Activated CD8-positive, alpha-beta T cell treated with anti-CD3 and anti-CD28 coated beads, Interleukin-2, amount 10 ng/mL, durations not matched to agents 7 days and 5 days (primary cell): ENCODE measurements around the gene CEP83. TPM values are rescaled to one million over a fixed set of nuclear protein-coding genes. Genes with fewer than 3 reads are reported as not detected.

Experiments used
- ATAC-seq: fragments of 150-1000 bp; cut with Tn5 transposase; one replicate; pipeline ENCODE4 v1.10.0; 2021; ENCODE audit warnings: moderate library complexity
- CTCF ChIA-PET: fragments of 350-600 bp; sonication (Branson Sonifier 250); formaldehyde crosslinking; loops from one replicate; lab custom pipeline; 2021; ENCODE audit warnings: antibody characterized with exemption; lab: Charles Lee
- POLR2A ChIA-PET: fragments of 350-600 bp; sonication (Branson Sonifier 250); formaldehyde crosslinking; loops from one replicate; lab custom pipeline; 2021; ENCODE audit warnings: antibody characterized with exemption; lab: Charles Lee
- DNase-seq: peaks from one replicate; pipeline ENCODE4 v3.0.0-alpha.2; 2020
- H3K27ac Mint-ChIP-seq: one replicate; pipeline ENCODE4 v1.8.0; 2021; ENCODE audit warnings: mild to moderate bottlenecking, mixed read lengths
- H3K27me3 Mint-ChIP-seq: one replicate; pipeline ENCODE4 v1.8.0; 2021; ENCODE audit warnings: low read depth, mixed read lengths
- H3K36me3 Mint-ChIP-seq: one replicate; pipeline ENCODE4 v1.8.0; 2021; ENCODE audit warnings: low read depth, mixed read lengths
- H3K4me1 Mint-ChIP-seq: one replicate; pipeline ENCODE4 v1.8.0; 2021; ENCODE audit warnings: low read depth, mixed read lengths
- H3K4me3 Mint-ChIP-seq: one replicate; pipeline ENCODE4 v1.8.0; 2021; ENCODE audit warnings: mild to moderate bottlenecking, mixed read lengths
- H3K9me3 Mint-ChIP-seq: one replicate; pipeline ENCODE4 v1.8.0; 2022; ENCODE audit warnings: mixed read lengths; ENCODE audit not compliant: insufficient read depth
- total RNA-seq, 2 experiments: library from RNA; stranded (reverse); gene quantifications; one replicate each; pipeline ENCODE4 v1.2.3, GENCODE V29; 2021

Gene CEP83
- total RNA-seq, 2 experiments from 2014 or later = 23.4 to 23.9 TPM

DNA sequence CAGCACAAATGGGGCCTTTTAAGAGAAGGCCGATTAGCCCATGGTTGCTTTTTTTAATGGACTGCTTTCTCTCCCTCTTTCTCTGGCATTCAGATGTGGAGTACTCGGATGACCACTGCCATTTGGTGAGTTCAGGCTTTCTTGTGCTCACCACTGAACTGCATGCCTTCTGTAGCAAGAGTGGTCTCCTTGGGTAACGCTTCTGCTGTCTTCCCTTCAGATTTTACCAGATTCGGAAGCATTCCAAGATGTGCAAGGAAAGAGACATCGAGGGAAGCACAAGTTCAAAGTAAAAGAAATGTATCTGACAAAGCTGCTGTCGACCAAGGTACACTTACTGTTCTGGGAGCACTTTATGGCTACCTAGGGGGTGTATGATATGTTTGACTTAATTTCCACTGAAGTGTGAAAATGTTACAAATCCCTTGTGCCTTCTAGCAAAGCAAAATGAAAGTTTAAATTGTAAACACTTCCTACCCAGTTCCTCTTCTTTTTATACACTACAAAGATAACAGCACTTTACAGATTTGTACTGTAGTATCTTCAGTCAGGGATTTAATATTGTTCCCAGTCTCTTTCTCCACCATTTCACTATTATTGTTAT, 162.5 kb downstream of the CEP83 start:
- POLR2A ChIA-PET = no interaction called here
- CTCF ChIA-PET = no interaction called here
- no peak overlapping the region for H3K27ac Mint-ChIP-seq
- no peak for ATAC-seq
- H3K4me3 Mint-ChIP-seq = no peak overlapping the region
- peaks cover 67% of the 10 kb centered on the region for H3K36me3 Mint-ChIP-seq
- no peaks in the 10 kb centered on the region for H3K27me3 Mint-ChIP-seq
- H3K9me3 Mint-ChIP-seq = no peaks in the 10 kb centered on the region
- DNase-seq = no peak
- peaks cover 5% of the 10 kb centered on the region for H3K4me1 Mint-ChIP-seq

DNA sequence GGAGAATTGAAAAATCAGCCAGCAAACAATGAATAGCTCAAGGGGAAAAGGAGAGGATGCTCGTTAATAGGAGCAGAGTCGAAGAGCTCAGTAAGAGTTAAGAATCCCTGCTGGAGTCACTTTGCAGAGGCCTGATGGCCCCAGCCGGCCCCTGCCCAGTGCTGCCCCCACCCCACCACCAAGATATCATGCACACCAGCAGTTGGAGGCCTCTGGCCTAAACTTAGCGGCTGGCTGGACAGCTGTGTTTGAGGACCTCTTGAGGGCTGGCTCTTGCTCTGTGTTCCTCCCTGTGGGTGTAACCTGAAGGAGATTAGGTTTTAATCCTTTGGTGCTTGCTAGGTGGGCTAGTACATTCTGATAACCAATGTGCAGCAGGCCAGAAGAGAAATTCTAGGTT, 169.3 kb downstream of the CEP83 start:
- ATAC-seq (no peak), DNase-seq (no peak)
- Mint-ChIP-seq H3K9me3 (no peaks in the 10 kb centered on the region), H3K4me3 (no peak overlapping the region), H3K27me3 (no peaks in the 10 kb centered on the region), H3K27ac (no peak overlapping the region), H3K4me1 (peaks cover 5% of the 10 kb centered on the region), H3K36me3 (peaks cover 51% of the 10 kb centered on the region)
- ChIA-PET CTCF (no interaction called here), POLR2A (no interaction called here)

DNA sequence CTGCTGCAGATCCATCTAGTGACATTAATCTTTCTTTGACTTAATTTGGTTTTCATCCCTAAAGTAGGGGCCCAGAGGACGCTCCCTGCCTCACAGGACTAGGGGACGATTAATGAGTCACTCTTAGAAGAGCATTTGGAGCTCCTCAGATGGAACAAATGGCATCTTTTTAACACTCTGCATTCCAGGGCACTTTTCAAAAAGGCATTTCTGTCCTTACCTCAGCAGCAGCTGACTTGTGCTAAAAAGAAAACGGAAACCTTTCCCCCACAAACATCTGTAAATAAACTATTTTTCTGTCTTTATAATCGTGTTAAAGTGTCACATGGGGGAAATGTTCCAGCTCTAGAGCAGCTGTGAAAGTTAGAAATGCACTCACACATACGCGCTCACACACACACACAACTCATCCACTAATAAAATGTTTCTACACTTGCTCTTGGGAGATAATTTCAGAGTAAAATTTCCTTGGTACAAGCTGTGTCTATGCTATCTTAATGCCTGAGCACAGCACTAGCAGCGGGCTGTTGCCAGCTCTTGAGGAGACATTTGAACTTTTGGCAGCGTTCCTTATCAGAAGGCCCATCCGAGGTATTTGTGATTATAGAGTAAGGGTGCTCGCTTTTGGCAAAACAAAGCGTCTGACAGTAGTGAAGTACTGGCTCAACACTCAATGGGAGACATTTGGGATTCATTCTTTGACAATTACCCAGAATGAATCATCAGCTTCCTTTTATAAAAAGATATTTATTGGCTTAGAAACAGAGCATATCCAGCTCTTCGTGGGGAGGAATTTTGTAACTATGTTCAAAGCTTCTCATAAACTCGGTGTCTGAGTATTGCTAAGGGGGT, 170.0 kb downstream of the CEP83 start:
- no peak overlapping the region for H3K4me3 Mint-ChIP-seq
- H3K36me3 Mint-ChIP-seq = peaks cover 50% of the 10 kb centered on the region

DNA sequence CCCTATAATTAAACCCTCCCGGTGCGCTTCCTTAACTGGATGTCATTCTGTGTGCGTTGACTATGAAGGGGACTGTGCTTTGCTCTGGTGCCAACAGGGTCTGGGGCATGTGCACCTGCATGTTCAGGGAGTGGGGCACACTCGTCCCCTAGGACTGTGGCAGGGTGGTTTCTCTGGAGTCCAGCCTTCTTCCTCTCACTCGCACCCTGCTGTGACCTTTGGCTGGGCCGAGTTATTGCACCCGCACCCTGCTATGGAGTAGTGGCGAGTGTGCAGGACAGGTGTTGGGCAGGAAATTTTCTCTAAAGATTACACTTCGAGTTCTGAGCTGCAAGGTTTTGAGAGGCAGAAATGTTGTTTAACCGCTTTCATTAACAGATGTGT, 172.4 kb downstream of the CEP83 start:
- CTCF ChIA-PET = no interaction called here
- no peak for ATAC-seq
- H3K36me3 Mint-ChIP-seq = peaks cover 62% of the 10 kb centered on the region

More for the DNA sequence above, 170.0 kb downstream of the CEP83 start:
- ATAC-seq (no peak), DNase-seq (no peak)
- peaks cover 3% of the 10 kb centered on the region for H3K4me1 Mint-ChIP-seq
- H3K9me3 Mint-ChIP-seq = no peaks in the 10 kb centered on the region
- no peaks in the 10 kb centered on the region for H3K27me3 Mint-ChIP-seq
- POLR2A ChIA-PET = no interaction called here
- CTCF ChIA-PET = interaction anchor here (1.0 to 1.1 kb wide), 2 partner anchors 27 to 133 kb away, joined by 3 read pairs; no protein-coding TSS in a partner anchor
- H3K27ac Mint-ChIP-seq = no peak overlapping the region

DNA sequence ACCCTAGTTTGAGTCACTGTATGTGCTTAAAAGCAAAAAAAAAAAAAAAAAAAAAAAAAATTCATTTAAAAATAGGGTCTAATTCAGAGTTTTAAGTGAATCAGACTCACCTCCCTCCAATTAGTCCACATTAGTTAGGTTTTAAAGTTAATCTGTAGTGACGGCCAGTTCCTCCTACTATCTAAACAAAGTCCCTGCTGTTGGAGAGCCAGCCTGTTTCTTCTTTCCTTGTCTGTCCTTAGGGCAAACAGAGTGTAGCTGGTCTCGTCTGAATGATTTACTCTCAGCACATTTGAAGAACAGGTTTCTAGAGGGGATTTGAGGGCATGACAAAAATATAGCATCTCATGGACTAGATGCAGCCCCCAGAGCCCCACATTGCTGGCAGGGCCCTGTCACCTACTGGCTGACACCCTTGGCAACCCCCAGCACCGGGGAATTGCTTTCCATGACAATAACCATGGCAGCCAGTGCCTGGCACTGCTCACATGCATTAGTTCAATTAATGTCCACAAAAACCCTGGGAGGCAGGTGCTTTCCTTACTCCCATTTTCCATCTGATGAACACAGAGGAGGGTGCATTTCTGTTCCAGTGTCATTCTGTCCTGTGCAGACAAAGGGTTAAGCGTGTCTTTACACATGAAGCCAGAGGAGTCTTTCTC, 173.0 kb downstream of the CEP83 start:
- ATAC-seq (no peak), DNase-seq (no peak)
- Mint-ChIP-seq H3K4me3 (no peak overlapping the region), H3K4me1 (peaks cover 21% of the 10 kb centered on the region), H3K27ac (no peak overlapping the region), H3K9me3 (no peaks in the 10 kb centered on the region), H3K27me3 (no peaks in the 10 kb centered on the region), H3K36me3 (peaks cover 64% of the 10 kb centered on the region)
- POLR2A ChIA-PET = no interaction called here
- CTCF ChIA-PET = no interaction called here

More for the DNA sequence above, 172.4 kb downstream of the CEP83 start:
- Mint-ChIP-seq H3K4me1 (peaks cover 16% of the 10 kb centered on the region), H3K4me3 (no peak overlapping the region), H3K27me3 (no peaks in the 10 kb centered on the region), H3K27ac (no peak overlapping the region), H3K9me3 (no peaks in the 10 kb centered on the region)
- no peak for DNase-seq
- POLR2A ChIA-PET = no interaction called here

DNA sequence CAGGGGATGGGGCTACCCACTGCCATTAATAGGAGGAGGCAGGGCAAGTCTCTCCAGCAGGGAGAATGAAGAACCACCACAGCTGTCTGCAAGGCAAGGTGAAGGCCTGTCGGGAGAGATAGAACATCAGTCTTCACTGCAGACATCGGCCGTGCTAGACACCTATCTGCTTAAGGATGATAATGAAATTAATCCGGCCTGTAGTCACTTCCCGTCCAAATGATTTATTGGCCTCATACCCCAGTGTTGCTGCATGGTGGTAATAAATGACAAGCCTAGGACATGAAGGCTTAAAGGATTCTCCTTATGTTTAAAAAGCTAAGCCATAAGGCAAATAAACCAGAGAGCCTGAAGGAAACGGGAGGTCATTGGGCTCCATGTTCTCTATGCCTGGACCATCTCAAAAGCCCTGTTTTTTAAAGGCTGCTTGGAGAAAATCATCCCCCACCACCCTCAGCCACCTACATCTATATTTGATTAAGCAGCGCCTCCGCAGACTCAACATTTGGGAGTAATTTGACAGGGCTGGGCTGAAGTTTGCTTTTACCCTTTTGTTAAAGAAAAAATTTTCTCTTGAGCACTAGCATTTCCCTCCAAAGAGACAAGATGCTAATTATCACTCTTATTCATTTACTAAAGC, 173.6 kb downstream of the CEP83 start:
- ChIA-PET POLR2A (no interaction called here), CTCF (no interaction called here)
- H3K27ac Mint-ChIP-seq = no peak overlapping the region
- no peaks in the 10 kb centered on the region for H3K27me3 Mint-ChIP-seq
- H3K4me3 Mint-ChIP-seq = no peak overlapping the region
- no peak for ATAC-seq
- no peak for DNase-seq
- H3K9me3 Mint-ChIP-seq = no peaks in the 10 kb centered on the region
- peaks cover 63% of the 10 kb centered on the region for H3K36me3 Mint-ChIP-seq
- peaks cover 23% of the 10 kb centered on the region for H3K4me1 Mint-ChIP-seq

DNA sequence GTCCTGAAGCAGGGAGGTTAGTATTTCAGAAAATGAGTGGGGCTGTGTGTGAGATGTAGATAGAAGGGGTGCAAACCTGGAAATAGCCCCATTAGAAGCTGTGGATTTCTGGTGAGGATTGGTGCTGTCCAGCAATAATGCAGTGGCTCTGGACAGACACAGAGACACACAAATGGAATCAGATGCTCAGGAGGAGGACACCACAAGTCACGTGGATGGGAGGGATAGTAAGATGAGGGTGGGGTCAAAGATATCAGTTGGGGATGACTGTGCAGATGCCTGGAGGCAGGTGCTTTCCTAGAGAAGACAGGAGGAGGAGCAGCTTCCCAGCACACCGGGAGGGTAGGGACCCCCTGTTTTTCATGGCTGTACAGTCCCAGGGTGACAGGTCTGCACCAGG, 174.8 kb downstream of the CEP83 start:
- H3K4me1 Mint-ChIP-seq = peaks cover 23% of the 10 kb centered on the region
- DNase-seq (no peak), ATAC-seq (no peak)
- ChIA-PET POLR2A (no interaction called here), CTCF (no interaction called here)
- H3K4me3 Mint-ChIP-seq = no peak overlapping the region
- H3K9me3 Mint-ChIP-seq = no peaks in the 10 kb centered on the region
- H3K27ac Mint-ChIP-seq = no peak overlapping the region
- H3K36me3 Mint-ChIP-seq = peaks cover 66% of the 10 kb centered on the region
- H3K27me3 Mint-ChIP-seq = no peaks in the 10 kb centered on the region

DNA sequence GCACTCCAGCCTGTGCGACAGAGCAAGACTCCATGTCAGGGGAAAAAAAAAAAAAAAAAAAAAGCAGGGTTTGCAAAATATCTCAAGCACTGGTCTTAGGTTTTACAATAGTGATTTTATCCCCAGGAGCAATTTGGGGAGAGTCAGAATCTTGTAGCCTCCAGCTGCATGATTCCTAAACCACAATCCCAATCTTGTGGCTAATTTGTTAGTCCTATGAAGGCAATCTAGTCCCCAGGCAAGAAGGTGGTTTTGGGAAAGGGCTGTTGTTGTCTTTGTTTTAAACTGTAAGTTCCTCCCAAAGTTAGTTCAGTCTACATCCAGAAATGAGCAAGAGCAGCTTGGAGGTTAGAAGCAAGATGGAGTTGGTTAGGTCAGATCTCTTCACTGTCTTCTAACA, 175.6 kb downstream of the CEP83 start:
- Mint-ChIP-seq H3K9me3 (no peaks in the 10 kb centered on the region), H3K36me3 (peaks cover 64% of the 10 kb centered on the region), H3K4me1 (peaks cover 23% of the 10 kb centered on the region), H3K27ac (peak overlapping the region; percentile 22), H3K27me3 (no peaks in the 10 kb centered on the region), H3K4me3 (no peak overlapping the region)
- DNase-seq (no peak), ATAC-seq (no peak)
- ChIA-PET CTCF (no interaction called here), POLR2A (interaction anchor here (1.9 kb wide), 1 partner anchor 13 kb away, joined by 5 read pairs; no protein-coding TSS in a partner anchor)

DNA sequence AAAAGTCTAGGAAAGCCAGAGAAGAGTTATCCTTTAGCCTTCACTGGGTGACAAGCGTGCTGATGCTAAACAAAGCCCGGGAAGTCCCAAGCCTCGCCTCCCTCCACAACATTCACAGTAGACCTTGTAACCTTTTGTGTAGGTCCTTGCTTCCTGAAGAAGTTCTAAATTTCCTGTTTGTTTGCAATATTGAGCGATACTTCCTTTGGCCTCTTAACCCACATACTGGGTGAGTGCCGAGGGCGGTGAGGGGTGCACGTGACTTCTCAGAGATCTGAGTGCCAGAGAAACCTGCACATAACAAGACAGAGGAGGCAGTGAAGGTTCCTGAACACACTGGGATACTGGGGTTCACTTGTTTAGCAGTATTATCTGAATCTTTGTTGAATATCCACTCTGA, 177.0 kb downstream of the CEP83 start:
- Mint-ChIP-seq H3K27ac (peak overlapping the region; percentile 60), H3K4me3 (peak overlapping the region; percentile 24), H3K27me3 (no peaks in the 10 kb centered on the region), H3K36me3 (peaks cover 63% of the 10 kb centered on the region), H3K4me1 (peaks cover 23% of the 10 kb centered on the region), H3K9me3 (no peaks in the 10 kb centered on the region)
- CTCF ChIA-PET = no interaction called here
- peak; percentile 59 for DNase-seq
- POLR2A ChIA-PET = interaction anchor here (1.4 to 1.9 kb wide), 2 partner anchors 12 to 20 kb away, joined by 3 to 5 read pairs; no protein-coding TSS in a partner anchor
- ATAC-seq = peak; percentile 74

DNA sequence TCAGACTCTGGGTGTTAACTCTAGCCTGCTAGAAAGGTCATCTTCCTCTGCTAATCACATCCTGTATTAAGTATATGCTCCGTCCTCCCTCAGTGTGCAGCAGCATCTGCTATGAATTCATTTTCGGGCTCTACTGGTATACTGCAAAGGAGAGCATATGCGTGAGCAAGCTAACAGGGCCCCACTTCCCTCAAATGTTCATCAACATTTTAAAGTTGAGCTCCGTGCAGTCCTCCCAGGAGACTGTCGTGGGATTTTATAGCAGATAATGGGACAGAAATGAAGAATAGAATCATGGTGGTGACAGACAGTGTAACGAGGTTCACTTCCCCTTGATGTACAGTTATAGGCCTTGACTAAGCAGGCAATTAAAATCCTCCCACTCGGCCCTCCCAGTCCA, 179.6 kb downstream of the CEP83 start:
- DNase-seq (no peak), ATAC-seq (no peak)
- H3K27ac Mint-ChIP-seq = no peak overlapping the region
- no peak overlapping the region for H3K4me3 Mint-ChIP-seq
- CTCF ChIA-PET = no interaction called here
- peaks cover 54% of the 10 kb centered on the region for H3K36me3 Mint-ChIP-seq
- POLR2A ChIA-PET = no interaction called here
- H3K27me3 Mint-ChIP-seq = no peaks in the 10 kb centered on the region
- peaks cover 23% of the 10 kb centered on the region for H3K4me1 Mint-ChIP-seq
- H3K9me3 Mint-ChIP-seq = no peaks in the 10 kb centered on the region

DNA sequence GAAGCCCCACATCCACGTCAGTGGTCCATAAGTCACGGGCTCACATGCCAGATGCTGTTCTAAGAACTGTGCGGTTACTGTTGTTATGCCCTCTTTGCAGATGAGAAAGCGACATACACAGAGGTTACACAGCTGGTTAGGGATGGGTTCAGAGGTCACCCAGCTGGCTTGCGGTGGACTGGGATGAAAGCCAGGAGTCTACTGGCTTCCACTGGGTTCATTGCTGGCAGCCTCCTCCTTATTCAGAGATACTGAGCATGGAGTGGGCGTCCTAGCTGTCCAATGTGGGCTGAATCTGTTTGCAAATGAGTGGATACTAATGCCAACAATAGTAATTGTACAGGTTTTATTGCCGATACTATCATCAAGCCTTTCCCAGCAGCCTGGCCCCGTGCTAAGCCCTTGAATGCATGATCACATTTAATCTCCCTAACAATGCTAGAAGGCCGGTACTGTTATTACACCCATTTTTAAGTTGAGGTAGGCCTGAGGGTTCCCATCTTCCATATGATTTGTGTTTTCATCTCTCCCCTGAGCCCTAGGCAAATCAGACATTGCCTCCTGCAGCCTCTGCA, 182.2 kb downstream of the CEP83 start:
- Mint-ChIP-seq H3K4me1 (peaks cover 11% of the 10 kb centered on the region), H3K27ac (no peak overlapping the region), H3K36me3 (peaks cover 52% of the 10 kb centered on the region), H3K27me3 (no peaks in the 10 kb centered on the region), H3K4me3 (no peak overlapping the region), H3K9me3 (no peaks in the 10 kb centered on the region)
- POLR2A ChIA-PET = interaction anchor here (2.4 kb wide), 1 partner anchor 15 kb away, joined by 5 read pairs; no protein-coding TSS in a partner anchor
- CTCF ChIA-PET = no interaction called here
- DNase-seq (no peak), ATAC-seq (no peak)
